ENCODE measurements around the gene RGS9BP.

- TF ChIP-seq CTCF (IDR thresholded peaks at IDR 0.05; ENCODE audit: low read length) (no peak), EZH2 (IDR thresholded peaks at IDR 0.05; ENCODE audit: borderline replicate concordance, low read length) (no peak)
These were observed 45.3 kb upstream of the RGS9BP start for GRCh38 chr19:32630338-32630737.
